GM19193 (cell line): ENCODE results near the gene MIDN.

Source experiments
- POLR2A ChIP-seq: IDR thresholded peaks from 4 replicates; pipeline ENCODE4 v1.6.1; 2011; ENCODE audit not compliant: insufficient read depth, insufficient read length; ENCODE audit errors: extremely low read depth

MIDN gene

GRCh38 chr19:1237027-1237659, 11.2 kb upstream of the MIDN start:
- no peak for TF ChIP-seq POLR2A

DNA sequence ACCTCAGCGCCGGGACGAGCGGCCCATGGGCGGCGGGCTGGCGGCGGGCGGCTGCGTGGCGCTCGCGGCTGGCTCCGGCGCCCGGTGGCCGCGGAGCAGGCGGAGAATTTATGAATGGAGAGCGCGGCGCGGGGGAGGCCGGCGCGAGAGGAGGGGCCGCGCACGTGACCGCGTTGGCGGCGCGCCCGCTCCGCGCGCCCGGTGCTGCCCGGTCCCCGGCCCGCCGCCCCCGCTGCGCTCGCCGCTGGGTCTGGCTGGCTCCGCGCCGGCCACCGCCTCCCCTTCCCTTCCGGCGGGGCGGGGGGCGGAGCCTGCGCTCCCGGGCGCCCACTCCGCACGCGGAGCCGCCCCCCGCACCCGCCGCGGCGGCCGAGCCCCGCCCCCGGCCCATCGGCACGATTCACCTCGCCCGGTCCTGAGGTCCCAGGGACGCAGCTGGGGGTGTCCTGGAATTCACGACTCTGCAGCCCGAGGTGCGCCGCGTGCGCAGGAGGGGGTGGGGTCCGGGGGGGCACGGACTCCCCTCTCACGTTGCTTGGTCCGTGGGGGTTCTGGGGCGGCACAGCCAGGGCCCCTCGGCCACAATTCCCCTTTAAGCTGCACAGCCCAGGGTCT, 10.5 kb upstream of the MIDN start, which contains the start of gene CBARP:
TSS of gene CBARP (minus strand) at position 252 of the 615 bp plus-strand sequence. CDS start 1,905 bp downstream, outside the sequence.
- no peak for TF ChIP-seq POLR2A

DNA sequence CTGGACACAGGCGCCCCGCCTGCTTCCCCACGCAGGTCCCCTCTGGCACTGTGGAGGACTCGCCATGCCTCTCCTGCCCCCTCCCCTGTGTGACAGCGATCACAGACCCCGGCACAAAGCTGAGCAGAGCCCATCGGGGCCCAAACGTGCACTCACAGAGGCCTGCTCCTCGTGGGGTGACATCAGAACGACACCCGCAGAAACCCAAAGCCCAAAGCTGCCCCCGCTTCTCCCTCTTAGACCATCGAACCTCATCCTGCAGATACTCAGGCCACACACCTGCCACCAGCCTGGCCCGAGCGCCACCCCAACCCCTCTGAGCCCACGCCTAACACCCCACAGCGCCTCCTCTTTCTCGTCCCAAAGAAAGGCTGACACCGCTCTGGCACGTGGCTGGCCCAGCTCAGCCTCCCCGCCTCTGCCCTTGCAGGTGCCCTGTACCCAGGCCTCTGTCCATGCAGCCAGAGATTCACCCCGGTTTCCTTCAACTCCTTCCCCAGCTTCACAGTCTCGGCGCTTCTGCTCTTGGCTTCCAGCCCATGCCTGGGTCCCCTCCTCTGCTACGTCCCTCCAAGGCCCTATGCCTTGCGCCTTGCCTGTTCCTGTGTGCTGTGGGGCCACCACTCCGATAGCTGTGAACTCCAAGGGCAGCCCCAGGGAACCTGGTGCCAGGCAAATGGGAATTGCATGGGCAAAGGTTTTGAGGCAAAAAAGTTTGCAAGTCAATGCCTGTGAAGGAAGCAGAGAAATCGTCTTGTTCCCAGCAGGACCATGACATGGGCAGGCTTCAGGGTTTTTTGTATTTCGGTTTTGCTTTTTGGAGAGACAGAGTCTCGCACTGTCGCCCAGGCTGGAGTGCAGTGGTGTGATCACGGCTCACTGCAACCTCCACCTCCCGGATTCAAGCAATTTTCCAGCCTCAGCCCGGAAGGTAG, 9.7 kb upstream of the MIDN start:
- no peak for TF ChIP-seq POLR2A

DNA sequence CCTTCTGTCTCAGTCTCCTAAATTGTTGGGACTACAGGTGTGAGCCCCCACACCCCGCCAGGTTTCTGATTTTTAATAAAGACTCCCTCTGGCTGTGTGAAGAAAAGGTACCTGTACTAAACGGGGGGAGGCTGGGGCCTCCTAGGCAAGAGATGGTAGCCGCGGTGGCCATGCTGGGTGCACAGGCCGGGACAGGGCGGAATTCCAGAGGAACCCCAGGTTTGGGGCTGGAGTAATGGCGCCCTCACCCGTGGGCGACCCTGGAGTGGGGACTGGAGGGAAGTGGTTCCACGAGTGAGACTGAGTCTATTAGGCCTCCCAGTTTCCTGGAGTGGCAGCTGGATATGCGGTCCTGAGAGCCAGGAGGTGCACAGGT, 9.0 kb upstream of the MIDN start:
- no peak for TF ChIP-seq POLR2A

GRCh38 chr19:1239796-1240737, 8.3 kb upstream of the MIDN start:
- no peak for TF ChIP-seq POLR2A

DNA sequence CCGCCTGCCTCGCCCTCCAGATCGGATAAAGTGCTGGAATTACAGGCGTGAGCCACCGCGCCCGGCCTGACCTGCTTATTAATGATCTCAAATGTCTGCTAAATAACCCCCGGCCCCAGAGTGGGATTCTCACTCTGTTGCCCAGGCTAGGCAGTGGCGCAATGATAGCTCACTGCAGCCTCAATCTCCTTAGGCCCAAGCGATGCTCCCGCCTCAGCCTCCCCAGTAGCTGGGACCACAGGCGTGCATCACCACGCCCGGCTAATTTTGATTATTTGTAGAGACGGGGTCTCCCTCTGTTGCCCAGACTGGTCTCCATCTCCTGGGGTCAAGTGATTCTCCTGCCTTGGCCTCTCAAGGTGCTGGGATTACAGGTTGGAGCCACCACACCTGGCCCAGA, 7.5 kb upstream of the MIDN start:
- TF ChIP-seq POLR2A, result no peak

DNA sequence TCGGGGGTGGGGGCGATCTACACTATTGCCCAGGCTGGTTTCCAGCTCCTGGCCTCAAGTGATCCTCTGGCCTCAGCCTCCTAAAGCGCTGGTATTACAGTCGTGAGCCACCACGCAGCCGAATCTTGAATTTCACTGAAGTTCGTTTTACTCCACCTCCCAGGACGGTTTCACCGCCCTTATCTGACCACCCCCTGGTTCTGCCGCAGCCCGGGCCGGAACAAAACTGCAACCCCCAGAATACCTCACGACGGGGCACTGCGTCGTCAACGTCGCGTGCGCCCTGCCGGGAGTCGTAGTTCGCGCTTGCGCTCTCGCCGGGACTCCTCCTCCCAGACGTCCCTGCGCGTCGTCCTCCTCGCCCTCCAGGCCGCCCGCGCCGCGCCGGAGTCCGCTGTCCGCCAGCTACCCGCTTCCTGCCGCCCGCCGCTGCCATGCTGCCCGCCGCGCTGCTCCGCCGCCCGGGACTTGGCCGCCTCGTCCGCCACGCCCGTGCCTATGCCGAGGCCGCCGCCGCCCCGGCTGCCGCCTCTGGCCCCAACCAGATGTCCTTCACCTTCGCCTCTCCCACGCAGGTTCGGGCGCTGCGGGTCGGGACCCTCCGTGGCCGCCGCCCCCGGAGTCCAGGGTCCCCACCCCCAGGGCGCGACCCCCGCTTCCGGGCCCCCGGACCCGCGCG, 6.8 kb upstream of the MIDN start, which contains the start of gene ATP5F1D:
TSS of gene ATP5F1D (plus strand) at position 335 of the 679 bp plus-strand sequence. CDS start at position 435, 100 bp downstream.
- peak; percentile 67 for TF ChIP-seq POLR2A

GRCh38 chr19:1243768-1244692, 4.4 kb upstream of the MIDN start:
- TF ChIP-seq POLR2A, result no peak

- TF ChIP-seq POLR2A, result no peak
Observed at GRCh38 chr19:1244693-1245451, 3.5 kb upstream of the MIDN start.

DNA sequence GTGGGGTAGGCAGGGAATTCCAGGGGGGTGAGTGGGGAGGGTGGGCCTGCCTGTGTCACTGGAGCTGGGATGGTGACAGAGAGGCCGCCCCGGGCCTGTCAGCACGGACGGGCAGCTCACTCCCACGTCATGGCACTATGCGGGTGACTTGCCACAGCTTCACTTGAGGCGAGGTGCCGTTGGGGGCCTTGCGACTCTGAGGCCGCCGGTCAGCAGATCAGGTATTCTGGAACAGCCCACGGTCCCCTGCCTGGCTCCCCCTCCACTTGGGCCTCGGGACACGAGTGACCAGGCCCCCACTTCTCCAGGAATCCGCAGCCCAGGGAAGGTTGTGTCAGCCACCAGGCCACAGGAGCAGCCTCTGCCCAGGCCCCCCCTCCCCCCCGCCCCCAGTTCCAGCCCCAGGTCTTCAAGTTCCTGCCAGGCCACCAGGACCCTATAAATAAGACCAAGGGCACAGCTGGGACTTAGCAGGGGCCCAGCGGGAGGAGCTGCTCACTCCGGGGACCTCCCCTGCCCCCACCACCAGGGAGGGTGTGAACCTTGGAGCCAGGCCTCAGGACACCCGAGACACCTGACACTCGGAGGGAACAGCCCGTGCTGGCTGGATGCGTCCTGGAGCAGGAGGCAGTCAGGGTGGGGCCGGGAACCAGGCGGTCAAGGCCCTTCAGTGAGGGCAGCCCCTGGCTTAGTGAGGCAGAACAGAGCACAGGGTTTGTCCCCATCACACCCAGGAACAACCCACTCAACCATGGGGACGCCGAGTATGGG, 2.7 kb upstream of the MIDN start:
- no peak for TF ChIP-seq POLR2A

DNA sequence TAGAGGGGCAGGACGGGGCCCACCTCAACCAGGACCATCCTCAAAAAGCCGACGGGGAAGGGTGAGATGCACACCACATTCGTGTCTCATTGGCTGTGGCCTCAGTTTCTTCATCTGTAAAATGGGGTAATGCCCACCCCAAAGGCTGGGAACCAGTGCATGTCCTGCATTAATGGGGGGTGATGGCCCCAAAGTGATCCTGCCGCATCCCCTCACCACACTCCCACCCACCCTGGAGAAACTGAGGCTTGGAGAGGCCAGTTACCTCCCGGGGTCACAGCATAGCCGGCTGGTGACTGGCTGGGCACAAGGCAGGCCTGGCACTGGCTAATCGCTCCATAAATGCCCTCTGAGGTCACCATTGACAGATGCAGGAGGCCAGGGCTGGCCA, 640 bp upstream of the MIDN start:
- no peak for TF ChIP-seq POLR2A
